GM12878 (cell line): ENCODE data around the gene A1BG. TPM values are rescaled to one million over a fixed set of nuclear protein-coding genes. Genes with fewer than 3 reads are reported as not detected.
A peak's percentile ranks its signal among the peaks of the same experiment; 100 is the strongest.

Experiments
- ATAC-seq: fragments of 200-7000 bp; cut with Tn5 transposase; 3 replicates; pipeline ENCODE4 v1.9.1; 2020; ENCODE audit warnings: mild to moderate bottlenecking, moderate library complexity
- BruUV-seq: library from RNA; stranded (reverse); fragments of 400-500 nt; replicated peaks from 2 replicates; lab custom pipeline; 2021; lab: Mats Ljungman, UMichigan
- CTCF ChIA-PET: fragments of 300-600 bp; sonication (Branson Sonifier 250); formaldehyde crosslinking; extraction: SDS; loops from one replicate; lab custom pipeline; 2021; ENCODE audit warnings: inconsistent platforms; lab: Yijun Ruan, JAX
- POLR2A ChIA-PET: fragments of 350-600 bp; formaldehyde crosslinking; extraction: SDS; loops from one replicate; lab custom pipeline; 2021; ENCODE audit warnings: inconsistent platforms; lab: Charles Lee
- RAD21 ChIA-PET: fragments of 300-600 bp; sonication (Branson Sonifier 250); formaldehyde crosslinking; loops from one replicate; lab custom pipeline; 2023; ENCODE audit warnings: antibody characterized with exemption; ENCODE audit not compliant: unreplicated experiment; lab: Charles Lee
- SMC1A ChIA-PET: fragments of 300-600 bp; sonication (Branson Sonifier 250); formaldehyde crosslinking; loops from one replicate; lab custom pipeline; 2023; ENCODE audit not compliant: unreplicated experiment, uncharacterized antibody; lab: Charles Lee
- DNase-seq: peaks from one replicate; pipeline ENCODE4 v3.0.0-alpha.2; 2011; ENCODE audit warnings: low read depth, low spot score
- FAIRE-seq: peaks from 3 replicates; lab custom pipeline; 2011; peaks lifted over from hg19 to GRCh38; lab: Jason Lieb, UNC
- H2AFZ ChIP-seq: 2 replicates; pipeline ENCODE4 v1.6.0; 2011; ENCODE audit warnings: low read depth, low read length, control low read depth; ENCODE audit not compliant: control insufficient read depth
- H3K27ac ChIP-seq: 2 replicates; pipeline ENCODE4 v1.5.1; 2011; ENCODE audit warnings: control low read depth; ENCODE audit not compliant: control insufficient read depth, insufficient read depth
- H3K27me3 ChIP-seq, 2 experiments: replicated peaks in 1 of 2; 2 replicates each; pipeline versions ENCODE4 v1.6.0 to v1.6.1; 2011; ENCODE audit warnings: low read length in 1 of 2; ENCODE audit not compliant: control insufficient read depth in 2 of 2, insufficient read depth in 2 of 2
- H3K36me3 ChIP-seq, 2 experiments: 2 replicates each; pipeline ENCODE4 v1.5.1; 2011; ENCODE audit warnings: low read length in 1 of 2; ENCODE audit not compliant: control insufficient read depth in 2 of 2, insufficient read depth in 2 of 2
- H3K4me1 ChIP-seq: 2 replicates; pipeline ENCODE4 v1.6.1; 2011; ENCODE audit warnings: mild to moderate bottlenecking, low read length, moderate library complexity, mixed read lengths; ENCODE audit not compliant: control insufficient read depth, insufficient read depth
- H3K4me2 ChIP-seq: 2 replicates; pipeline ENCODE4 v1.6.0; 2011; ENCODE audit warnings: control low read depth; ENCODE audit not compliant: control insufficient read depth, insufficient read depth
- H3K4me3 ChIP-seq: fragments of 200-600 bp; sonication (generic); 2 replicates; pipeline ENCODE4 v1.5.1; 2016
- H3K79me2 ChIP-seq: 2 replicates; pipeline ENCODE4 v1.6.0; 2011; ENCODE audit warnings: low read length; ENCODE audit not compliant: control insufficient read depth, insufficient read depth
- H3K9ac ChIP-seq: 2 replicates; pipeline ENCODE4 v1.8.0; 2011; ENCODE audit warnings: low read length, control low read depth, mixed read lengths; ENCODE audit not compliant: control insufficient read depth, insufficient read depth
- H3K9me3 ChIP-seq: replicated peaks from 3 replicates; pipeline ENCODE4 v1.5.1; 2011; ENCODE audit warnings: mild to moderate bottlenecking, low read length; ENCODE audit not compliant: control insufficient read depth, insufficient read depth
- H4K20me1 ChIP-seq: 2 replicates; pipeline ENCODE4 v1.6.0; 2011; ENCODE audit not compliant: control insufficient read depth, insufficient read depth
- CBFB ChIP-seq: IDR thresholded peaks from 2 replicates; pipeline ENCODE4 v1.6.1; 2016; ENCODE audit warnings: antibody characterized with exemption, low read depth
- CREB1 ChIP-seq: IDR thresholded peaks from 2 replicates; pipeline ENCODE4 v1.6.1; 2012; ENCODE audit warnings: low read depth, mild to moderate bottlenecking, inconsistent platforms
- DPF2 ChIP-seq: fragments of 450-650 bp; IDR thresholded peaks from 2 replicates; pipeline ENCODE4 v1.6.1; 2017; ENCODE audit warnings: mild to moderate bottlenecking
- EZH2 ChIP-seq: IDR thresholded peaks from 2 replicates; pipeline ENCODE4 v1.6.1; 2012; ENCODE audit warnings: low read depth, mild to moderate bottlenecking, control low read depth, inconsistent platforms, low read length, borderline replicate concordance; ENCODE audit not compliant: control insufficient read depth
- MYB ChIP-seq: fragments of 150-350 bp; IDR thresholded peaks from 2 replicates; pipeline ENCODE4 v1.6.1; 2014; ENCODE audit warnings: mild to moderate bottlenecking, low read depth, low read length, borderline replicate concordance
- NR2C2 ChIP-seq: IDR thresholded peaks from 2 replicates; pipeline ENCODE4 v1.6.1; 2011; ENCODE audit warnings: borderline replicate concordance, low read depth; ENCODE audit not compliant: control insufficient read depth, insufficient read length
- POLR2A ChIP-seq: IDR thresholded peaks from 2 replicates; pipeline ENCODE4 v1.6.1; 2011; ENCODE audit warnings: low read depth, mild to moderate bottlenecking, low read length
- POU2F2 ChIP-seq: IDR thresholded peaks from 3 replicates; pipeline ENCODE4 v1.6.1; 2011; ENCODE audit warnings: low read depth, mild to moderate bottlenecking, low read length, borderline replicate concordance
- RBBP5 ChIP-seq: fragments of 200-600 bp; sonication (generic); conservative IDR thresholded peaks from 2 replicates; pipeline ENCODE4 v1.6.1; 2016
- RELA ChIP-seq: fragments of 450-650 bp; IDR thresholded peaks from 2 replicates; pipeline ENCODE4 v1.8.0; 2014; ENCODE audit warnings: borderline replicate concordance; ENCODE audit not compliant: partially characterized antibody
- SIX5 ChIP-seq: IDR thresholded peaks from 2 replicates; pipeline ENCODE4 v1.6.1; 2011; ENCODE audit warnings: mild to moderate bottlenecking, low read depth, low read length, moderate library complexity; ENCODE audit not compliant: severe bottlenecking
- SMAD5 ChIP-seq: IDR thresholded peaks from 2 replicates; pipeline ENCODE4 v1.6.1; 2016; ENCODE audit warnings: antibody characterized with exemption, low read depth
- TAF1 ChIP-seq: IDR thresholded peaks from 2 replicates; pipeline ENCODE4 v1.6.1; 2011; ENCODE audit warnings: mild to moderate bottlenecking, low read depth, low read length, borderline replicate concordance
- WGBS: methylation state at CpG from one replicate; pipeline ENCODE4 v1.1.6; 2016; ENCODE audit warnings: low lambda C conversion rate; ENCODE audit not compliant: insufficient replicate concordance, insufficient coverage; ENCODE audit errors: missing lambda C conversion rate; 5-methylcytosine and 5-hydroxymethylcytosine counted together
- in situ Hi-C: fragments of 300-500 bp; cut with MboI; formaldehyde crosslinking; loops from 9 replicates; pipeline ENCODE4 v1.14.3; 2018; ENCODE audit warnings: mixed read lengths
- intact Hi-C: fragments of 100-400 bp; cut with micrococcal nuclease; formaldehyde crosslinking; loops from one replicate; pipeline ENCODE4 v1.14.2; 2022; ENCODE audit not compliant: unreplicated experiment
- polyA plus RNA-seq, 11 experiments: library from polyadenylated mRNA; depleted of rRNA in 4 of 11; unstranded in 6 of 11; stranded (reverse) in 5 of 11; fragments of >200 nt; fragmentation: Nextera tagmentation in 4 of 11; fragmentation: Illumina TruSeq in 1 of 11; extraction: Ambion mirVana in 4 of 11; extraction: Trizol in 1 of 11; gene quantifications; 1 replicate in 1 of 11; 2 replicates in 10 of 11; pipeline versions ENCODE4 v1.2.1 to v1.2.3, GENCODE V29; 2011 to 2016; ENCODE audit warnings: inconsistent platforms in 2 of 11, missing spikeins in 2 of 11, low read depth in 1 of 11
- total RNA-seq, 4 experiments: library from RNA; depleted of rRNA in 3 of 4; stranded (reverse); fragments of >200 nt in 3 of 4; fragmentation: Illumina TruSeq in 1 of 4; extraction: Trizol in 1 of 4; gene quantifications; 2 replicates each; pipeline versions ENCODE4 v1.2.1 to v1.2.3, GENCODE V29; 2013 to 2021
- TF ChIP-seq, protein P1 (sequence below): fragments of 450-650 bp; IDR thresholded peaks from 2 replicates; pipeline ENCODE4 v1.6.1; 2016; ENCODE audit warnings: mild to moderate bottlenecking
- TF ChIP-seq, protein P2 (sequence below), 3 experiments: IDR thresholded peaks in 2 of 3; conservative IDR thresholded peaks in 1 of 3; 2 replicates each; pipeline ENCODE4 v1.5.1; 2011; ENCODE audit warnings: low read depth in 3 of 3, low read length in 3 of 3, mild to moderate bottlenecking in 3 of 3, control low read depth in 2 of 3, moderate library complexity in 2 of 3, inconsistent platforms in 1 of 3, mixed read lengths in 1 of 3; ENCODE audit not compliant: control insufficient read depth in 2 of 3, insufficient read depth in 1 of 3; ENCODE audit errors: extremely low read depth in 1 of 3
- TF ChIP-seq, protein P3 (sequence below): fragments of 450-650 bp; formaldehyde crosslinking; IDR thresholded peaks from 2 replicates; pipeline ENCODE4 v1.4.0; 2020; ENCODE audit warnings: mild to moderate bottlenecking, moderate library complexity

The A1BG gene
- total and polyA plus RNA-seq, 10 of the 15 experiments (the other 5 are each of a cell fraction or from before 2014, with no cell fraction given): 0.34 to 29.6 (median 11.8) TPM

DNA sequence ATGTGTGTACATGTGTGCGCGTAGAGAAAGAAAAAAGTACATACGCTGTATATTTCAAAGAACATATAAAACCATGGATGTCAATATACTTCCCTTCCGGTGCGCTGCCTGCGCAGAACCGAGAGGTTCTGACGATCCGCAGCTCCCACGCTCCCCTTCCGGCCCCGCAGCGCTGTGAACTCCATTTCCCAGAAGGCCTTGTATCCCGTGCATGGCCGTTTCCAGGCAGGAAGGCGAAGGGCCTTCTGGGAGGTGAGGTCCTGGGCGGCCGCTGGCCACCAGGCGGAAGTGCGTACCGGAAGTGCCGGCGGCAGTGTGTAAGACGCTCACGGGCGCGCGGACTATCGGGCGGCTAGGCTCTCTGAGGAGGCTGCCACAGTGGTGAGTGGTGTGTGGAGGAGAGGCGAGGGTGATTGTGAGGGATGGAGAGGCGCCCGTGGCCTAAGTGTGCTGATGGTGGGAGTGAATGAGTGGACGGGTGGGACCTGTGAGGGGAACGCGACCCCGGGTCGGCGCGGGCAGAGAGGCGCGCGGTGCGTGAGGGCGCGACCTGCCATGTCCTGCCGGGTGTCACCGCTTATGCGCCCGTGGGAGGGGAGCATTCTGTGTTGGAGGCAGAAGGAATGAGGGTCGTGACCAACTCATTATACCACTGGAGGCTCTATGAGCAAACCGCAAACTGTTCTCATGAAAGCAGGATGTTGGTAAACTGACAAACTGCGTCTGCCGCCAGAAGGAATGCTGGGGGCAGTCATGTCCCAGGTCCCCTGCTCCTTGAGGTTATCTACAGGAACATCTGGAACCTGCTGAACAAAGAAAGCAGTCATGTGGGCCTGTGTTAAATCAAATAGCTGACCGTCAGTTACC lies 48.0 kb downstream of the A1BG start, which contains the start of gene ERVK3-1:
Gene ERVK3-1 (plus strand): TSS at position 313 of the 867 bp plus-strand sequence. CDS start 6,792 bp downstream, outside the sequence.
- peak; percentile 99 for FAIRE-seq
- Histone ChIP-seq H3K4me2 (peak within 1 kb of the TSS; percentile 84), H3K9ac (peak within 1 kb of the TSS; percentile 73), H4K20me1 (no peaks in the 10 kb centered on the region), H3K36me3 (peaks cover 0 to 22% of the 10 kb centered on the region in 2 experiments; a peak in 3 of 4 replicates), H2AFZ (peak within 1 kb of the TSS; percentile 93), H3K4me3 (peak within 1 kb of the TSS; percentile 97), H3K27ac (peak within 1 kb of the TSS; percentile 92), H3K27me3 (no peaks in the 10 kb centered on the region), H3K79me2 (peaks cover 24% of the 10 kb centered on the region), H3K9me3 (peaks cover 2% of the 10 kb centered on the region; the same call in 1 of the 3 replicates), H3K4me1 (0 out of 2 replicates have a peak, but pooled peaks cover 3% of the 10 kb centered on the region)
- 1% methylated on average over 55 of the region's 55 CpGs for WGBS
- in situ Hi-C loops (no loop called here), intact Hi-C loops (loop anchor here (2.0 to 10.0 kb wide), 2 partner anchors 22 to 80 kb away; partner anchors contain the start of genes ZNF544 and ZSCAN22)
- SMC1A ChIA-PET: interaction anchor here (1.0 to 1.8 kb wide), 4 partner anchors 8 to 59 kb away, joined by 3 to 5 read pairs (median 4); no protein-coding TSS in a partner anchor
- CTCF ChIA-PET: interaction anchor here (1.1 kb wide), 1 partner anchor 76 kb away, joined by 3 read pairs; the partner anchor contains the start of gene ZNF544
- POLR2A ChIA-PET: interaction anchor here (0.7 to 2.0 kb wide), 6 partner anchors 8 to 158 kb away, joined by 3 to 7 read pairs (median 4); partner anchors contain the start of genes ZNF544 and ZSCAN22
- BruUV-seq: no TSS peak
- DNase-seq: peak; percentile 91
- ATAC-seq: peak; percentile 98
- RAD21 ChIA-PET: interaction anchor here (0.5 to 1.5 kb wide), 3 partner anchors 18 to 1022 kb away, joined by 3 to 6 read pairs (median 4); partner anchors contain the start of gene ZSCAN22
- peak; percentile 93 for TF ChIP-seq CREB1
- 0 out of 2 replicates have a peak, but pooled peaks have one; percentile 39 for TF ChIP-seq DPF2
- TF ChIP-seq POLR2A: peak; percentile 100
- TF ChIP-seq CBFB: no peak
- TF ChIP-seq SIX5: peak; percentile 96
- TF ChIP-seq MYB: no peak
- no peak for TF ChIP-seq RELA
- no peak for TF ChIP-seq EZH2
- TF ChIP-seq, protein P1, sequence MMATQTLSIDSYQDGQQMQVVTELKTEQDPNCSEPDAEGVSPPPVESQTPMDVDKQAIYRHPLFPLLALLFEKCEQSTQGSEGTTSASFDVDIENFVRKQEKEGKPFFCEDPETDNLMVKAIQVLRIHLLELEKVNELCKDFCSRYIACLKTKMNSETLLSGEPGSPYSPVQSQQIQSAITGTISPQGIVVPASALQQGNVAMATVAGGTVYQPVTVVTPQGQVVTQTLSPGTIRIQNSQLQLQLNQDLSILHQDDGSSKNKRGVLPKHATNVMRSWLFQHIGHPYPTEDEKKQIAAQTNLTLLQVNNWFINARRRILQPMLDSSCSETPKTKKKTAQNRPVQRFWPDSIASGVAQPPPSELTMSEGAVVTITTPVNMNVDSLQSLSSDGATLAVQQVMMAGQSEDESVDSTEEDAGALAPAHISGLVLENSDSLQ: peak; percentile 26; the same call in 1 of the 2 replicates
- TF ChIP-seq, protein P2, sequence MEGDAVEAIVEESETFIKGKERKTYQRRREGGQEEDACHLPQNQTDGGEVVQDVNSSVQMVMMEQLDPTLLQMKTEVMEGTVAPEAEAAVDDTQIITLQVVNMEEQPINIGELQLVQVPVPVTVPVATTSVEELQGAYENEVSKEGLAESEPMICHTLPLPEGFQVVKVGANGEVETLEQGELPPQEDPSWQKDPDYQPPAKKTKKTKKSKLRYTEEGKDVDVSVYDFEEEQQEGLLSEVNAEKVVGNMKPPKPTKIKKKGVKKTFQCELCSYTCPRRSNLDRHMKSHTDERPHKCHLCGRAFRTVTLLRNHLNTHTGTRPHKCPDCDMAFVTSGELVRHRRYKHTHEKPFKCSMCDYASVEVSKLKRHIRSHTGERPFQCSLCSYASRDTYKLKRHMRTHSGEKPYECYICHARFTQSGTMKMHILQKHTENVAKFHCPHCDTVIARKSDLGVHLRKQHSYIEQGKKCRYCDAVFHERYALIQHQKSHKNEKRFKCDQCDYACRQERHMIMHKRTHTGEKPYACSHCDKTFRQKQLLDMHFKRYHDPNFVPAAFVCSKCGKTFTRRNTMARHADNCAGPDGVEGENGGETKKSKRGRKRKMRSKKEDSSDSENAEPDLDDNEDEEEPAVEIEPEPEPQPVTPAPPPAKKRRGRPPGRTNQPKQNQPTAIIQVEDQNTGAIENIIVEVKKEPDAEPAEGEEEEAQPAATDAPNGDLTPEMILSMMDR (IDR thresholded peaks at IDR 0.05 in 2 of 3, conservative IDR thresholded peaks at IDR 0.05 in 1 of 3; ENCODE audit: control insufficient read depth in 2 of 3, extremely low read depth in 1 of 3, insufficient read depth in 1 of 3, low read depth in 3 of 3, low read length in 3 of 3): no peak
- peak; percentile 80 for TF ChIP-seq POU2F2
- no peak for TF ChIP-seq NR2C2
- TF ChIP-seq, protein P3, sequence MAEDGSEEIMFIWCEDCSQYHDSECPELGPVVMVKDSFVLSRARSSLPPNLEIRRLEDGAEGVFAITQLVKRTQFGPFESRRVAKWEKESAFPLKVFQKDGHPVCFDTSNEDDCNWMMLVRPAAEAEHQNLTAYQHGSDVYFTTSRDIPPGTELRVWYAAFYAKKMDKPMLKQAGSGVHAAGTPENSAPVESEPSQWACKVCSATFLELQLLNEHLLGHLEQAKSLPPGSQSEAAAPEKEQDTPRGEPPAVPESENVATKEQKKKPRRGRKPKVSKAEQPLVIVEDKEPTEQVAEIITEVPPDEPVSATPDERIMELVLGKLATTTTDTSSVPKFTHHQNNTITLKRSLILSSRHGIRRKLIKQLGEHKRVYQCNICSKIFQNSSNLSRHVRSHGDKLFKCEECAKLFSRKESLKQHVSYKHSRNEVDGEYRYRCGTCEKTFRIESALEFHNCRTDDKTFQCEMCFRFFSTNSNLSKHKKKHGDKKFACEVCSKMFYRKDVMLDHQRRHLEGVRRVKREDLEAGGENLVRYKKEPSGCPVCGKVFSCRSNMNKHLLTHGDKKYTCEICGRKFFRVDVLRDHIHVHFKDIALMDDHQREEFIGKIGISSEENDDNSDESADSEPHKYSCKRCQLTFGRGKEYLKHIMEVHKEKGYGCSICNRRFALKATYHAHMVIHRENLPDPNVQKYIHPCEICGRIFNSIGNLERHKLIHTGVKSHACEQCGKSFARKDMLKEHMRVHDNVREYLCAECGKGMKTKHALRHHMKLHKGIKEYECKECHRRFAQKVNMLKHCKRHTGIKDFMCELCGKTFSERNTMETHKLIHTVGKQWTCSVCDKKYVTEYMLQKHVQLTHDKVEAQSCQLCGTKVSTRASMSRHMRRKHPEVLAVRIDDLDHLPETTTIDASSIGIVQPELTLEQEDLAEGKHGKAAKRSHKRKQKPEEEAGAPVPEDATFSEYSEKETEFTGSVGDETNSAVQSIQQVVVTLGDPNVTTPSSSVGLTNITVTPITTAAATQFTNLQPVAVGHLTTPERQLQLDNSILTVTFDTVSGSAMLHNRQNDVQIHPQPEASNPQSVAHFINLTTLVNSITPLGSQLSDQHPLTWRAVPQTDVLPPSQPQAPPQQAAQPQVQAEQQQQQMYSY (CRISPR knock-in tag): no peak
- TF ChIP-seq SMAD5: peak; percentile 92; the same call in 1 of the 2 replicates
- TF ChIP-seq TAF1: peak; percentile 97
- TF ChIP-seq RBBP5: no peak
